UCSD-AML1 (cell line): Measurements from ENCODE around the gene EPSTI1.
A peak's percentile ranks its signal among the peaks of the same experiment; 100 is the strongest.
"Not testable (repeated sequence)": the region's sequence is repeated elsewhere in the genome, so short reads cannot be mapped to it uniquely, and the experiment has no call there.

ENCODE experiments used
- DNase-seq: peaks from one replicate; lab custom pipeline; 2025; ENCODE audit not compliant: unreplicated experiment; lab: John Stamatoyannopoulos, UW

Gene EPSTI1, protein sequence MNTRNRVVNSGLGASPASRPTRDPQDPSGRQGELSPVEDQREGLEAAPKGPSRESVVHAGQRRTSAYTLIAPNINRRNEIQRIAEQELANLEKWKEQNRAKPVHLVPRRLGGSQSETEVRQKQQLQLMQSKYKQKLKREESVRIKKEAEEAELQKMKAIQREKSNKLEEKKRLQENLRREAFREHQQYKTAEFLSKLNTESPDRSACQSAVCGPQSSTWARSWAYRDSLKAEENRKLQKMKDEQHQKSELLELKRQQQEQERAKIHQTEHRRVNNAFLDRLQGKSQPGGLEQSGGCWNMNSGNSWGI

DNA sequence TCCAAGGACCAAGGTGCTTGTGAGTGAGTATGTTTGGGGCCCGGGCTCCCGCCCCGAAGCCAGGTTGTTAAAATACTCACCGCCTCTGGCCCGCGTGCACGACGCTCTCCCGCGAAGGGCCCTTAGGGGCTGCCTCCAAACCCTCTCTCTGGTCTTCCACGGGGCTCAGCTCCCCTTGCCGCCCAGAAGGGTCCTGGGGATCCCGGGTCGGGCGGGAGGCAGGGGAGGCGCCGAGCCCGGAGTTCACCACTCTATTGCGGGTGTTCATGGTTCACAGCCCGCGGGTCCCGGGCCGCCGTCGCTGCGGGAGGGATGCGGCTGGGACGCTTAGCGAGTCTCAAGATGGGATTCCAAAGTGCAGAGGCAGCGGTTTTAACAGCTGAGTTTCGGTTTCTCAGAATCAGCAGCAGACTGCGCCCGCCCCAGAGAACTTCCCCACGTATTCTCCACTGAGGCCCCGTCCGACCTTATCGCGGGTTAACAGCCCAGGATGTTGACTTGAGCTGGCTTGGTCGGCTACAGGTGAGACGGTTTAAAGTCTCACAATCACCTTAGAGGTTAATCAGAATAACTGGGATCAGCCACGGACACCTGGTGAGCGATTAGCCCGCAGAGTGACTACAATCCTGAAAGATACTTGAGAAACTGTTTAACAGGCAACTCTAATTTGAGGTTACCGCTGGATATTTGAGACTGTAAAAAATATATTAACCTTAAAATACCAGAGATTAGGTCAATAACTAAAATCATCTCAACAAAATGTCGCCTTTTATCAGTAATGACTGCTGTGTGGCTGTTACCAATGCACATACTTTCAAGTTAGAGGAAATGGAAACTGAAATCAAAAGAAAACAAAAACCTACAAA lies at the start of gene EPSTI1:
Gene EPSTI1, minus strand, starts transcription at position 344 of the 866 bp plus-strand sequence. Its CDS starts 76 bp downstream, at position 268.
- DNase-seq, result peak; percentile 76

DNA sequence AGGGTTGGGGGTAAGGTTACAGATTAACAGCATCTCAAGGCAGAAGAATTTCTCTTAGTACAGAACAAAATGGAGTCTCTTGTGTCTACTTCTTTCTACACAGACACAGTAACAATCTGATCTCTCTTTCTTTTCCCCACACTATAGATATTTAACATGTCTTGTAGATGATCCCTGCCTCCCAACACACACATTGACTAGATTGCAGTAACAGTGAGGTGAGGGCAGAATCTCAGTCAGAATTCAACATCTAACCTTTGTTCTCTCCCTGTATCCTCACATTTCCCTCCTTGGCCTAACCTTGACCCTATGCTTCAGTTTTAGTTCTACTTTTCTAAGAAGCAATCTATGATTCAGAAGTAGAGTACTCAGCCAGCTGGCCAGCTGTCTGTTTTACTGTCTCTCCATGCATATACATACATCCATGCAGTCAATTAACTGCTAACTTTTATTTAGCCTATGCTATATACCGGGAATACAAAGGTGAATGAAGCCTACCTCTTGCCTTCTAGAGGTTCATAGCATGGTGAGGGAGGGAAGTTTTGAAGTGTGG lies 49.4 kb upstream of the EPSTI1 start:
- no peak for DNase-seq

DNA sequence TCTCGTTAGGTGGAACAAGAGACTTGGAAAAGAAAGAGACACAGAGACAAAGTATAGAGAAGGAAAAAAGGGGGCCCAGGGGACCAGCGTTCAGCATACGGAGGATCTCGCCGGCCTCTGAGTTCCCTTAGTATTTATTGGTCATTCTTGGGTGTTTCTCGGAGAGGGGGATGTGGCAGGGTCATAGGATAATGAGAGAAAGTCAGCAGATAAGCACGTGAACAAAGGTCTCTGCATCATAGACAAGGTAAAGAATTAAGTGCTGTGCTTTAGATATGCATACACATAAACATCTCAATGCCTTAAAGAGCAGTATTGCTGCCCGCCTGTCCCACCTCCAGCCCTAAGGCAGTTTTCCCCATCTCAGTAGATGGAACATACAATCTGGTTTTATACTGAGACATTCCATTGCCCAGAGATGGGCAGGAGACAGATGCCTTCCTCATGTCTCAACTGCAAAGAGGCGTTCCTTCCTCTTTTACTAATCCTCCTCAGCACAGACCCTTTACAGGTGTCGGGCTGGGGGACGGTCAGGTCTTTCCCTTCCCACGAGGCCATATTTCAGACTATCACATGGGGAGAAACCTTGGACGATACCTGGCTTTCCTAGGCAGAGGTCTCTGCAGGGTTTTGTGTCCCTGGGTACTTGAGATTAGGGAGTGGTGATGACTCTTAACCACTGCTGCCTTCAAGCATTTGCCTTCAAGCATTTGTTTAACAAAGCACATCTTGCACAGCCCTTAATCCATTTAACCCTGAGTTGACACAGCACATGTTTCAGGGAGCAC lies 48.7 kb upstream of the EPSTI1 start:
- DNase-seq, result not testable (repeated sequence)

DNA sequence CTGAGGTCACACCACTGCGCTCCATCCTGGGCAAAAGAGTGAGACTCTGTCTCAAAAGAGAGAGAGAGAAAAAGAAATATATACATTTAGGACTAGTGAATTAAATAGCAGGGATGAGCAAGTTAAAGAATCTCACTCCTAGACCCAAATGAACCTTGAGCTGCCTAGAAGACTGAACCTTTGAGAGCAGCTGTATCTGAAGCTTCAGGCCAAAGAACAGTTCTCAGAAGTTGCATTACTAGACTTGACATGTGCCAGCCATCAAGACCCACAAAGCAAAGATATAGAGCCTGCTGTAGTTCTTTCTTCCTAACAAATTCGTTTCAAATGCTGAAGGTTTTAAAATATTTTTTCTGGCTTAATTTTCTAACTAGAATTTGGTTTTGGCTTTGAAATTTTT lies 47.9 kb upstream of the EPSTI1 start:
- no peak for DNase-seq

DNA sequence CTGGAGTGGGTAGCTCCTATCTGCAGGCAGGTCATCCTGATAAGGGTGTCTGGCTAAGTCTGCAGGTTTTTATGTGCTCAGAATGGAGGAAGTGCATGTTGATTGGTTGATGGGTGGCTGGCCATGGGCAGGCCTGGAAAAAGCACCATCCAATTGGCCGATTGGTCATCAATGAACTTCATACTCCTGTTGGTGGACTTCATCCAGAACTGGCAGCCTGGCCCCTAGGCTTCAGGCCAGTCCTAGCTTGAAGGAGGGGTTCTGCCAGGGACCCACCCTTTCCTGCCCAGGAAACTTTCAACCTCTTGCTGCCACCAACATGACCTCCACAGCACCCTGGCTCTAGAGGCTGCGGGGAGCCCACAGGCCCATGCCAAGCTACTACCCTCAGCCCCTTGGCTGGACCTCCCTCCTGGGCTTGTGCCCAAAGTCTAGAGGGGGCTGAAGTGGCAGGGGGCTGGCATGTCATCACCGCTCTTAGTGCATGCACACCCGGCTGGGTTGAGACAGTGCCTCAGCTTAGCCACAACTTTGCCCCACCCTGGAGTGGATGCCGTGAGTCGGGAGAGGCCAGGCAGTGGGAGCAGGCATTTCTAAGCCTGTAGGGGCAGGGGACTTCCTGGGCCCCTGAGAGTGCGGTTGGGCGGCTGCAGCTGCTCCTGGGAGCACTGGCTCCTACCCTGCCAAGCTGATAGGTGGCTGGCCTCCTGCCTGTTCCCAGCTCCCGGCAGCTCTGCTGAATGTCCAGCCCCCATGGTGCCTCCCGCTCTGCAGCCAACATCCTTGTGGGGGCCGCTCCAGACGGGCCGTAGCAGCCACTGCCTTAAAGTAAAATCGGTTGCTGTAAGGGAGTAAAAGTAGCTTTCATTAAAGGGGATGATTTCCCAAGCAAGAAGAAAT lies 44.6 kb upstream of the EPSTI1 start:
- DNase-seq, result no peak

DNA sequence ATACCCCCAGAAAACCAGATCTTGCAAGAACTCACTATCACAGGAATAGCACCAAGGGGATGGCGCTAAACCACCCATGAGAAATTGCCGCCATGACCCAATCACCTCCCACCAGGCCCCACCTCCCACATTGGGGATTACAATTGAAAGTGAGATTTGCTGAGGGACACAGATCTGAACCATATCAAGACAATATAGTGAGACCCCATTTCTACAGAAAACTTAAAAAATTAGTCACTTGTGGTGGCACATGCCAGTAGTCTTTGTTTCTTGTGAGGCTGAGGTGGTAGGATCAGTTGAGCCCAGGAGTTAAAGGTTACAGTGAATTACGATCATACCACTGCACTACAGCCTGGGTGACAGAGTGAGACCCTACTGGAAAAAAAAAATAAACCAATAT lies 41.0 kb upstream of the EPSTI1 start:
- DNase-seq, result no peak

DNA sequence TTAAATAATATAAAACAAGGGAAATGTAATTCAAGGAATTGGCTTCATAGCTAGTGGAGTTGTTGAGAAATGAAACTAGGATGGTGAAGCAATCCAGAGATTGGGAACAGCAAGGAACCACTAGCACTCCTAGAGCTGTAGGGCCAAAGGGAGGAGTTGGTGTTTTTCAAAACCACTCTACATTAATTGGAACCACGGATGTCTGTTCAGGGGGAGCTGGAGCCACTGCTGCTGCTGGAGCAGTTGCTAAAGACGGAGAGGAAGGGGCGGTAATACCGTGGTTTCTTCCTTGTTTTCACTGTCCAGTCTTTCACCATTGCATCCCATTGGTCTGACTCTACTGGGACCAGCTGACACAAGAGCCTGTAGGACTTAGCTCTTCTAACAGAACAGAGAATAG lies 39.8 kb upstream of the EPSTI1 start:
- no peak for DNase-seq

DNA sequence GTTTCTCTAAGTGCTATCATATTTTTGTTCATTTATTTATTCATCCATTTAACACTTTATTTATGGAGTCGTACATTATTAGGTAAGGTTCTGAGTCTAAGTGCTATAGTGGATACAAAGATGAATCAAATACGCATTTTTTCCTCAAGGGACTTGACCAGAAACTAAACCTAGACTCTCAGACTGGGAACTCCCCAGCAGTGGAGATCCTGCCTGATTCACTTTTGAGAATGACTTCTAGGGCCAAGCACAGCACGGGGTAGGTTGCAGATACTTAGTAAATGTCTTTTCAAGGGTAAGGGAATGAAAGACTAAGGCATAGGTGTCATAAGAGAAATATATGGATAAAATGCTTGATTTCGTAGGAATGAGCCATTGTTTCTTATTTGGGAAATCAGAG lies 38.5 kb upstream of the EPSTI1 start:
- no peak for DNase-seq

DNA sequence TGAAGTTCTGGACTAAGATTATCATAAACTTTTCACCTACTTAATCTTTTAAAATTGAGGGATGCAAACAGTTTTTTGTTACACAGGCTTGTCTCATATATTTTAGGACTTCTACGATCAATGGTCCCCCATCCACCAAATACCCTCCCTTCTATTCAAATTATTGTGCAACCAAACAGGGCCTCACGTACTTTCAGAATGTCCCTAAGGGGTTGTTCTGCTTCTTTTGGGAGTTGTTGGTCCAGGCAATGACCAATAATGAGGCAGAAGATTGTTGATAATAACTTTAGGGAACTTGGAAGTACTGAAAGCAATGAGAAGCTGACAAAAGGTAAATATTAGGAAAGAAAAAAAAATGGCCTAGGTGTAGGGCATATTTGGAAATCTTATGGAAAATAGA lies 34.2 kb upstream of the EPSTI1 start:
- no peak for DNase-seq

DNA sequence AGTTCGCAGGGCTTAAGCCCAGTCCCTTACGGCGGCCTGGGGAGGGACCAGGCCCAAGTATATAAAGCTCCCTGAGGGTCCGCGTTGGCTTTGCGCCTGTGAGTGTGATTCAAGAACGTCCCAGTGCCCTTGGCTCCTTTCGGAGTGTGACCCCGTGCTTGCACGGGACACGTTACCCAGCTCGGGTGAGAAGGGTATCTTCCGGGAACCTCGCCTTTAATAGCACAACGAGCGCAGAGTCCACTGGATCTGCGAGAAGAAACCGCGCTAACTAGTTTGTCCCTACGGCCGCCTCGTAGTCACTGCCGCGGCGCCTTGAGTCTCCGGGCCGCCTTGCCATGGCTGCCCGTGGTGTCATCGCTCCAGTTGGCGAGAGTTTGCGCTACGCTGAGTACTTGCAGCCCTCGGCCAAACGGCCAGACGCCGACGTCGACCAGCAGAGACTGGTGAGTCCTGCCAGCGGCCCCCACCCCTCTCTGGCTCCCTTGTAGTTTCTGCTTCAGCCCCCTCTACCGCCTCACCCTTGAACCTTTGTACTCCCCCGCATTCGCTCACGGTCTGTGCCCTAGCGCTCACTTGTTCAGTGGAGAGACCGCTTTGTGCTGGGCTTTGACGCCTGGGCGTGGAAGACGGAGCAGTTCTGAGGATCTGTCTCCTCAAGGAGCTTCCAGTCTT lies 31.4 kb upstream of the EPSTI1 start, which contains the start of gene DNAJC15:
Gene DNAJC15, plus strand, starts transcription at position 298 of the 675 bp plus-strand sequence. Its CDS starts 41 bp downstream, at position 339.
- DNase-seq, result peak; percentile 85

DNA sequence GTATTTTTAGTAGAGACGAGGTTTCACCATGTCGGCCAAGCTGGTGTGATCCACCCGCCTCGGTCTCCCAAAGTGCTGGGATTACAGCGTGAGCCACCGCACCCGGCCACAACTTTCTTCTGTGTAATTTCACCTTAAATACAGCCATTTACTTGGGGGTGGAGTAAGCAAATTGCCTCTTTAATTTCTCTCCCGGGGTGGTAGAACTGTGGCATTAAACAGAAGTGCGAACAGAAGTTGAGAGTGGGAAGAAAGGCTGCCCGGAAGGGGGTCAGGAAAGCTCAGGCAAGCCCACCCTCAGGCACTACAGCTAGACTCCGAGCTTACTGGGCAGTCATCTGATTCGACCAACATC lies 30.9 kb upstream of the EPSTI1 start:
- DNase-seq, result no peak

DNA sequence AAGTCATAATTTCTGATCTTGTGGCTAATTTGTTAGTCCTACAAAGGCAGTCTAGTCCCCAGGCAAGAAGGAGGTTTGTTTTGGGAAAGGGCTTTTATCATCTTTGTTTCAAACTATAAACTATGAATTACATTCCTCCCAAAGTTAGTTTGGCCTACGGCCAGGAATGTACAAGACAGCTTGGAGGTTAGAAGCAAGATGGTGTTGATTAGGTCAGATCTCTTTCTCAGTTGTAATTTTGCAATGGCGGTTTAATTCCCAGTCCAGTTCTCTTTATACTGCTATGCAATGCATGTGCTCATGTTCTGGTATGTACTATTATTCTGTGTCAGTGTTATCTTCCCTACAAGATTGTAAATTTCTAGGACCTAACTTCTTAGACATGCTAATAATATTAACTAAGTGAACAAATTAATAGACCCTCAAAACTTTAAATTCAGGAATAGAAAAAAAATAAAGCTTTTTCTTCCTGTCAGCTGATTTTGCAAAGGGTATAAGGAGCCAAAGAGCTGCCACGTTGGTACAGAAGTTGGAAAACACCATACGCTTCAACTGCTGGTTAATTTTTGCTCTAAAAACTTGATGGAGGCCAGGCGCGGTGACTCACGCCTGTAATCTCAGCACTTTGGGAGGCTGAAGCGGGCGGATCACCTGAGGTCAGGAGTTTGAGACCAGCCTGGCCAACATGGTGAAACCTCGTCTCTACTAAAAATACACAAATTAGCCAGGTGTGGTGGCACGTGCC lies 30.1 kb upstream of the EPSTI1 start:
- DNase-seq, result no peak

DNA sequence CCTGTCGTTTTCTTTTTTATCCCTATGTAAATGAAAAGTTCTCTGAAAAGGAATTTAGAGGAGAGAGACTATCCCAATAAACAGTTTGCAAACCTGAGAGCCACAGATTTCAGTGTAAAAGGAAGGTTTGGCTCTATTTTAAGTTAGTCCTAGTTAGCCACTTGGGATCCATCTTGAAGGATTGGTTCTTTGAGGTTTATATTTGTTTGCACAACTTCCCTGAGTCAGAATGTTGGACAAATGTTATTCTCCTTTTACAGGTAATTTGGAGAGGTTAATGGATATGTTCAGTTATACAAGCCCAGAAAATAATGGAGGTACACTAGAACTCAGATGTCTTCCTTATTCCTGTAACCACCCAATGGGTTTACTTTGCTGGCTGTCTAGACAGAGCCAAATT lies 28.8 kb upstream of the EPSTI1 start:
- no peak for DNase-seq

DNA sequence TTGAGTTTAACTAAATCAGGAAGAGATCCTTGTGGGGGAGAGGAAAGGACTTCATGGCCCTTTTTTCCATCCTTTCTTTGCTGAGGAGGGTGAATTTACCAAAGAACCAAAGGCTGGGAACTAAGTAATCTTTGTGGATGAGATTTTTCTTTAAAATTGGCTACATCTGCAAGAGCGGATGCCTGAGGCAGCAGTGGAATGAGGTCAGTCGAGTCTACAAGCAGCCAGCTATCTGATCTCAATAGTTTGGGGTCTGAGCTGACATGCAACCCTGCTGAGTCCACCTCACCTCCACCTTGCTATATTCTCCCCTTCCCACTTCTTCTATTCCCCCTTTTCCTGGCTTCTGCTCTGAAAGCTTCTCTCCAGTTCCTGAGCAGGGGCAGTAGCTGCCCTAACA lies 27.8 kb upstream of the EPSTI1 start:
- DNase-seq, result no peak

DNA sequence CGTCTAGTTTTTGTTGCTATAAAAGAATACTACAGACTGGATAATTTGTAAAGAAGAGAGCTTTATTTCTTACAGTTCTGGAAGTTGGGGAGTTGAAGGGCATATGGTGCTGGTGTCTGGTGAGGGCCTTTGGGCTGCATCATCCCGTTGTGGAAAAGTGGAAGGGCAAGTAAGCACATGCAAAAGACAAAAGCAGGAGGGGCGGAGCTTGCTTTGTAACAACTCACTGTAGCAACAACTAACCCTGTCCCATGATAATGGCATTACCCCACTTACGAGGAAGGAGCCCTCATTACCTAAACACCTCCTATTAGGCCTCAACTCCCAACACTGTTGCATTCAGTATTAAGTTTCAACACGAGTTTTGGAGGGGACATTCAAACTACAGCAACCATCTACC lies 24.2 kb upstream of the EPSTI1 start:
- DNase-seq, result no peak

DNA sequence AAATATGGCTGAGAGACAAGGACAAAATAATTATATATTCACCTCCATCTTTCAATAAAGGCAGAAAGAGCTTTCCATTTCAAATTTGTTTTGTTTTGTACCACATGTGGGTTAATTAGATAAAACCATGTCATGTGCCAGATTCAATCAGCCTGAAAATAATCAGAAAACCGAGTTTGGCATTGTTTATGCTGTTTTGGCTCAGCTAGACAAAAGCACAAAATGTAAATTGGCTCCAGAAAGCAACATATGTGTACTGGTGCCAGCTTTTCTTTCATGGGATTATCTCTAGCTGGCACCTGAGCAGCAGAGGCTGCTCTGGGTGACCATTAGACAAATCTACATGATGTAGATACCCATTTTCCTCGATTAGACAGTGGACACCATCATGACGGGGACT lies 22.1 kb upstream of the EPSTI1 start:
- no peak for DNase-seq

DNA sequence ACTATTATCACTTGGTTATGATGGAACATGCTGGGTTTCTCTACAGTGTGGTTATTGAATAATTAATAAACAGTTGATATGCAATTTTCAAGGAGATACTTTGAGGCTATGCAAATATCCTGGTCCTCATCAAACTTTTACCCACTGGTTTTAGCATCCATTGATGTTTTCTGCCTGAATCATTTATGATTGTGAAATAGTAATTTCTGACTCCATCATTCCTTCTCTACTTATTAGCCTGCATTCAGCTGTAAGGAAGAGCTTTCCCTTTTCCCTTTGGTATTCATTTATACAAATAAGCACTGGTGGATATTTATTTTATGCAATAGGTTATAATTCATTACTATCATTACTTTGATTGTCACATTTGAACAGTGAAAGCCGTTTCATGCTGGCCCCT lies 17.5 kb upstream of the EPSTI1 start:
- no peak for DNase-seq

DNA sequence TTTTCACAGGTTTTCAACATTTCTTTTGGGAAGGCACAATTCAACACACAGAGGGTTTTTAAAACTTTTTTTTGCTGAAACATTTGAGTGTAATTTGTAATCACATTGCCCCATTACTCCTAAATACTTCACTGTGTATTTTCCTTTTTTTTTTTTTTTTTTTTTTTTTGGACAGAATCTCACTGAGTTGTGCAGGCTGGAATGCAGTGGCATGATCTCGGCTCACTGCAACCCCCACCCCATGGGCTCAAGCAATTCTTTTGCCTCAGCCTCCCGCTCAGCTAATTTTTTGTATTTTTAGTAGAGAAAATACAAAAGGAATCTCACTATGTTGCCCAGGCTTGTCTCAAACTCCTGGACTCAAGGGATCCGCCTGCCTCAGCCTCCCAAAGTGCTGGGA lies 16.6 kb upstream of the EPSTI1 start:
- no peak for DNase-seq
